GM20000 (cell line): Measurements from ENCODE around the gene LRRC75B.
A peak's percentile ranks its signal among the peaks of the same experiment; 100 is the strongest.
"Not testable (repeated sequence)": the region's sequence is repeated elsewhere in the genome, so short reads cannot be mapped to it uniquely, and the experiment has no call there.

ENCODE experiments used
- DNase-seq: peaks from one replicate; pipeline ENCODE4 v3.0.0; 2012; ENCODE audit warnings: low spot score
- TF ChIP-seq, protein P1 (sequence below): IDR thresholded peaks from 2 replicates; pipeline ENCODE4 v1.5.1; 2012; ENCODE audit warnings: mild to moderate bottlenecking, control low read depth; ENCODE audit errors: extremely low read depth, missing control alignments

LRRC75B gene

DNA sequence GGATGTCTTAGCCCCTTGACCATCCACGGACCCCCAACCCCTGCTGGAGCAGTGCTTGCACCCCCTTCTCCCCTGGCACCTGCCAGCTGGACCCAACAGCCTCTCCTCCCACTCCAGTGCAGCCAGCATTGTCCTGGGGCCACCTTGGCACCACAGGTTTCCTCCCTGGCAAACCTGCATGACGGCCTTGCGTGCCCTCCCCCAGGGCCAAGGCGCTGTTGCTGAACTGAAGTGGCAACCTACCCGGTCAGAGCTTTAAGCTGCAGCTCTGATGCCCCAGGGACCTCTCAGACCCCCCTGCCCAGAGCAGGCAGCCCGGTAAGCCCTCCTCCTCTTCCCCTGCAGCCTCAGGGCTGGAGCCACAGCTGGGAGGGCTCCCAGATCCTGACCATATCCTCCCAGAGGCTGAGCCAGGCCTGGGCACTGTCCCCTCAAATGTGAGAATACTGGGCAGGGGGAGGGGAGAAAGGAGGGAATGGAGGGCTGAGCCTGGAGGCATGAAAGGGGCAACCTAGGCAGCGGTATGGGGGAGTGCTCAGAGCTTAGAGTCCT is 1.8 kb upstream of the LRRC75B start:
- DNase-seq = no peak
- TF ChIP-seq, protein P1, sequence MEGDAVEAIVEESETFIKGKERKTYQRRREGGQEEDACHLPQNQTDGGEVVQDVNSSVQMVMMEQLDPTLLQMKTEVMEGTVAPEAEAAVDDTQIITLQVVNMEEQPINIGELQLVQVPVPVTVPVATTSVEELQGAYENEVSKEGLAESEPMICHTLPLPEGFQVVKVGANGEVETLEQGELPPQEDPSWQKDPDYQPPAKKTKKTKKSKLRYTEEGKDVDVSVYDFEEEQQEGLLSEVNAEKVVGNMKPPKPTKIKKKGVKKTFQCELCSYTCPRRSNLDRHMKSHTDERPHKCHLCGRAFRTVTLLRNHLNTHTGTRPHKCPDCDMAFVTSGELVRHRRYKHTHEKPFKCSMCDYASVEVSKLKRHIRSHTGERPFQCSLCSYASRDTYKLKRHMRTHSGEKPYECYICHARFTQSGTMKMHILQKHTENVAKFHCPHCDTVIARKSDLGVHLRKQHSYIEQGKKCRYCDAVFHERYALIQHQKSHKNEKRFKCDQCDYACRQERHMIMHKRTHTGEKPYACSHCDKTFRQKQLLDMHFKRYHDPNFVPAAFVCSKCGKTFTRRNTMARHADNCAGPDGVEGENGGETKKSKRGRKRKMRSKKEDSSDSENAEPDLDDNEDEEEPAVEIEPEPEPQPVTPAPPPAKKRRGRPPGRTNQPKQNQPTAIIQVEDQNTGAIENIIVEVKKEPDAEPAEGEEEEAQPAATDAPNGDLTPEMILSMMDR = no peak

- peak; percentile 14 for DNase-seq
- TF ChIP-seq, protein P1 = no peak
Observed at GRCh38 chr22:24593836-24594568, 1.1 kb upstream of the LRRC75B start.

GRCh38 chr22:24593559-24593835 is 624 bp upstream of the LRRC75B start:
- DNase-seq = not testable (repeated sequence)

DNA sequence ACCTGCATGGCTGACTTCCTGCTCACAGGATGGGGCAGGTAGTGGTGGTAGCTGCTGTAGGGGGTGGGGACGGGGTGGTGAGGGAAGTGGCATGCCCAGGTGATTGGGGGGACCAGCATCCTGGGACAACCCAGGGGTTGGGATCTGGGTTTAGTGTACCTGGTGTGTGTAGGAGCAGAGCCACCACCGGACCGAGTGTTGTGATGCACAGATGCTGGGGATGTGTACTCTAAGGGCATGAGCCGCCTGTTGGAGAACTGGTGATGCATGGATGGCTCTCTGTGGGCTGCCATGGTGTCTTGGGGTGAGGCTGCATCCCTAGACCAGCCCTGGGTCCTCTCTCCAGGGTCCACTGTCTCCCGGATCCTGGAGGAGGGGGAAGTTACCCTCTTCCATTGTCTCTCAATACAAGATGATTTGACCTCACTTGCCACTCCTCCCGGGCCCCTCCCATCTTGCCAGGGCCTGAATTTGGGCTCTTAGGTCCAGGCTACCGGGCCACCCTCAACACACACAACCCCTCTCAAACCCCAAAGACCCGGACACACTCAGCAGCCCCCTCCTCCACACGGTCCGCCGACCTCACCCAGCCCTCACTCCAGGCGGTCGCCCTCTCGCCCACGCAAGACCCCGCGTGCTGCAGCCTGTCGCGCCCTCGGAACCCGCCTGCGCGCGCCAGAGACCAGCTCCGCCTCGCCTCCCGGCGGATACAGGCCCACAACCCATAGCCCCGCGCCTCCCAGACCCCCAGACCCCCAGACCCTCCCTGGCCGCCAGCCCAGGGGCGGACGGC is 619 bp downstream of the LRRC75B start:
- peak; percentile 68 for DNase-seq
- TF ChIP-seq, protein P1 = no peak

GRCh38 chr22:24591286-24591830 is 1.5 kb downstream of the LRRC75B start:
- TF ChIP-seq, protein P1 = no peak
- DNase-seq = peak; percentile 23

DNA sequence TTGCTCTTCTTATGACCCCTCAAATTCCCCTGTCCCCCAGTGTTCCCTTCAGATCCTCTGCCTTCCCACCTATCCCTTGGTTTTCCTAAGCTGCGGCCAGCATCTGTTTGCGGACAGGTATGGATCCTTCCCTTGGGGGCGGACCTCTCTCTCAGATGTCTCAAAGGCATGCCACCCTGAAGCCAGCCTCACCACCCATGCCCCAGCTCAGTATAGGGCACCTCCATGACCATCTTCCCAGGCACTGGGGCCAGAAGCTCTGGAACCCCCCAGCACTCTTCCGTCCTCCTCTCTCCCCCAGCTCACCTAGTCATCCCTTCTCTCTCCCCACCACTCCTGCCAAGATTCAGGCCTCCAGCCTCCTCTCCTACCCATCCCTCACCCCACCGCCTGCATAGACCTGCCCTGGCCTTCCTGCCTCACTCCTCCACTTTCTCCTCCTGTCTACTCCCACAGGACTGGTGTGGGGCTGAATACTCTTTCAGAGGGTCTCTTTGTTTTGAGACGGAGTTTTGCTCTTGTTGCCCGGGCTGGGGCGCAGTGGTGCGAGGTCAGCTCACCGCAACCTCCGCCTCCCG is 2.2 kb downstream of the LRRC75B start:
- TF ChIP-seq, protein P1 = no peak
- no peak for DNase-seq

DNA sequence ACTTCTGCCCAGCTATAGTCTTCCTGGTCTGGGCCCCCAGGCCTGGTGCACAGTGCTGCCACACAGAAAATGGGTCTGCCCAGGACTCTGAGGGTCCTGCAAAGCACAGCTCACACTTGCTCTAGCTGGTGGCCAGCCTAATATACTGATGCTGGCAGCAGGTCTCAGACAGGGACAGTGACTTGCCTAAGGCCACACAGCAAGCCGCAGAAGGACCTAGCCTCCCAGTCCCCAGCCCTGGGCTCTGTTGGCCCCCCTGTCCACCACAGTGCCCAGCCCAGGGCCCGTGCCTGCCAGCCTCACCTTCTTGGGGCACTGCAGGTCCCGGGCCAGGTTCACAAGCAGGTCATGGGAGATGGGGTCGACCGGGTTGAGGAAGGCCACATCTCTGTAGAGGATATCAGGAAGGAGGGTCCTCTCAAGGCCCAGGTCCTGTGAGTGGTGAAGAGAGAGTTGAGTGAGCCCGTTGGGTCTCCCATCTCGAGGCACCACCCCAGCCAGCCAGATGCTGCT is 3.3 kb downstream of the LRRC75B start:
- TF ChIP-seq, protein P1 = no peak
- DNase-seq = no peak
